AG09319 (cell line): ENCODE measurements around the gene C1orf53.
"Not testable (repeated sequence)": the region's sequence is repeated elsewhere in the genome, so short reads cannot be mapped to it uniquely, and the experiment has no call there.

Experiments used
- DNase-seq: peaks from one replicate; pipeline ENCODE4 v3.0.0-alpha.2; 2010; ENCODE audit warnings: low read depth; ENCODE audit errors: extremely low read depth
- TF ChIP-seq, protein P1 (sequence below): IDR thresholded peaks from 2 replicates; pipeline ENCODE4 v1.5.1; 2011; ENCODE audit warnings: low read depth, mild to moderate bottlenecking, inconsistent platforms, low read length, moderate library complexity

Gene C1orf53

DNA sequence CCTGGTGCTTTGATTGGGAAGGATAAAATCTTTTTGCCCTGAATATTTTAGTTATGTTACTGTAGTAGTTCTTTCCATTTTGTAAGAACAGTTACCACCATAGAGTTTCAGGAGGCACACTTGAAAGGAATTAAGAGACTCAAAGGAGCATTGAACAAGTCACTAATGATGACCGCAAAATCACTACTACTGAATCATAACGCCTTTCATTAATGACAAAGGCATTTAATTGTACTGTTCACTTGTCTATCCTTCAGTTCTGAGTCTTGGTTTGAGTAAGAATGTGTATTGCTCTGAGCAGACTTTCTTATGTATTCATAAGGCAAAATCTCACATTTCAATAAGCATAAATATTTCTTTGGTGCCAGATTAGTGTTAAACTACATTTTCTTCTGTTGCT is 39.6 kb downstream of the C1orf53 start:
- TF ChIP-seq, protein P1, sequence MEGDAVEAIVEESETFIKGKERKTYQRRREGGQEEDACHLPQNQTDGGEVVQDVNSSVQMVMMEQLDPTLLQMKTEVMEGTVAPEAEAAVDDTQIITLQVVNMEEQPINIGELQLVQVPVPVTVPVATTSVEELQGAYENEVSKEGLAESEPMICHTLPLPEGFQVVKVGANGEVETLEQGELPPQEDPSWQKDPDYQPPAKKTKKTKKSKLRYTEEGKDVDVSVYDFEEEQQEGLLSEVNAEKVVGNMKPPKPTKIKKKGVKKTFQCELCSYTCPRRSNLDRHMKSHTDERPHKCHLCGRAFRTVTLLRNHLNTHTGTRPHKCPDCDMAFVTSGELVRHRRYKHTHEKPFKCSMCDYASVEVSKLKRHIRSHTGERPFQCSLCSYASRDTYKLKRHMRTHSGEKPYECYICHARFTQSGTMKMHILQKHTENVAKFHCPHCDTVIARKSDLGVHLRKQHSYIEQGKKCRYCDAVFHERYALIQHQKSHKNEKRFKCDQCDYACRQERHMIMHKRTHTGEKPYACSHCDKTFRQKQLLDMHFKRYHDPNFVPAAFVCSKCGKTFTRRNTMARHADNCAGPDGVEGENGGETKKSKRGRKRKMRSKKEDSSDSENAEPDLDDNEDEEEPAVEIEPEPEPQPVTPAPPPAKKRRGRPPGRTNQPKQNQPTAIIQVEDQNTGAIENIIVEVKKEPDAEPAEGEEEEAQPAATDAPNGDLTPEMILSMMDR = no peak
- no peak for DNase-seq

DNA sequence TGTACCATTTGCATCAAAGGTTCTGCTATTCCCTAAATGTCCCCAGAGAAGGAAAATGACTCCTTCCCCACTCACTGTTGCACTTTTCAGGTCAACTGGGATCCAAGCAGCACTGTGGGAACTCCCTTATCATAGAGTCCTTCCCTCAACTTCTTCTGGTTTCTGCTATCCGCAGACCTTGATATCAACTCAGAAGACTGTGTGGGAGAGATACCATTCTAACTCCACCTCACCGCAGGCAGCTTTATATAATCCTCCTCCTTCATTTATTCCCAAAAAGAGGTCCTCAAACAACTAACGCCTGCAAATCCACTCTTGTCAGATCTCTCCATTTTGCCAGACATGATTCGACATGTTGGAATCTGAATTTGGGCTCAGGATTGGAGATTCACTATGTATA is 42.1 kb downstream of the C1orf53 start:
- TF ChIP-seq, protein P1 = no peak
- DNase-seq = no peak

DNA sequence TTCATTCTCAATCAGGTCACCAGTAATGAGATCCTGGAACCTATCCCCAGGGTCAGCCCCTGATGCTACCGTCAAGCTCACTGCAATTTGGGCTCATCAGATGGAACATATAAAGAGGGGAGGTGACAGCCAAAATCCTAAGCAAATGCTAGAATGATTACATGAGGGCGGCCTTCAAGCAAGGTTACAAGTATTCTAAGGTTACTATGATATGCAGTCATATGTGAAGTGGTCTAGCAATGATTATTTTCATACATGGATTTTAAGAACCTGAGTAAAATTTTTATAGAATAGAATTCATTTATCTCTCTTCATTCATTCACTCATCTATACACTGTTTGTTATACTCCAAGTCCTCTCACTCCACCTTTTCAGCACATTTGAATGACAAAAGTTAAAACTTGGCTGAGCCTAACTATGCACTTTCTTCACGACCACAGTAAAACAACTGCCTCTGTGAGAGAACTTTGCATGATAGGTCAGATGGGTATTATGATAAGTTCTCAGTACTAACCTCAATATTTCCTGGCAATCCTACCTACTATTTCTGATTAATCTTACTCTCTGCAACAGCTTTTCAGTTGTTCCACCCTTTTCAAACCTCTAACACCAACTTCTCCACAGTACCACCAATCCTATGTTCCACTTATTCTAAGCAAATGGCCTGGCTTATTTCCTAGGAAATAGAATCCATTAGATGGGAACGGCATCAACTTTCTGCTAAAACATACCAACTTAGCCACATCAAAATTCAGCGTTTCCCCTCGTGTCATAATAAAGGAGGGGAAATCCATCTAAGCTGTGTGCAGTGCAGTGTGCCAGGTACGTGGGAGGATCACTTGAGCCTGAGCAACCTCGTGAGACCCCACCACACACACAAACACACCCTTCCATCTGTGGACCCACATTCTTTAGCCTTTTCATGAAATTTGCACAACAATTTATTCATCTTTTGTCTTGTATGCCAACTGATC is 46.8 kb downstream of the C1orf53 start:
- TF ChIP-seq, protein P1 = no peak
- no peak for DNase-seq

DNA sequence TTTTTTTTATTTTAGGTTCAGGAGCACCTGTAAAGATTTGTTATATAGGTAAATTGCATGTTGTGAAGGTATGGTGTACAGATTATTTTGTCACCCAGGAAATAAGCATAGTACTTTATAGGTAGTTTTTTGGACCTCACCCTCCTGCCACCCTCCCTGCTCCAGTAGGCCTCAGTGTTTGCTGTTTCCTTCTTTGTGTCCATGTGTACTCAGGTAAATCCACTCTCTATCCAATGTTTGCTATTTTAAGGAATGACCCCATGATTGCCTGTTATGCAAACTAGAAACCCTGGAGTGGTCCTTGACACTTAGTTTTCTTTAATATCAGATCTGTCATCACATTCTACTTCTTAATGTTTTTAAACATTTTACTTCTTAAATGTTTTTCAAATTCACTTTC is 48.7 kb downstream of the C1orf53 start:
- TF ChIP-seq, protein P1 = no peak
- DNase-seq = no peak

DNA sequence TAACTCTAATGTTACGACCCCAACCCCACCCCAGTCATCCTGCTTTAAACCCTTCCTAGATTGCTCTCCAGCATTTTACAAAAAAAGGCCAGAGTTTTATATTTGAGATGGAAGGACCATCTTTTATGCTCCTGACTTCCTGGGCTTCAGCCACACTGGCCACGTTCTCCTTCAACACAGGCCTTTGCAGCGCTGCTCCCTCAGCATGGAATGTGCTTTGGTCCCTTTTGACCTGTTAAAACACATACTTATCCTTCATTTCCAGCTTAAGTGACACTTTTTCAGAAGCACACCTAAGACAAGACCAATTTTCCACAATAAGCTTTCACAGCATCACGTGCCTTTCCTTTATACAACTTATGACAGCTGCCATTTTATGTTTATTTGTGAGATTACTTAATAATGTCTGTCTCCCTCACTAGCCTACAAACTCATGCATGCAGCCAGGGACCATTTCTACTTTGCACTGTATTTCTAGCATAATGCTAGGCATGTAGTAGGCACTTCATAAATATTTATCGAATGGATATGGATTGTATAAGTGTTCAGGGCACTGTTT is 49.3 kb downstream of the C1orf53 start:
- DNase-seq = no peak
- TF ChIP-seq, protein P1 = no peak

DNA sequence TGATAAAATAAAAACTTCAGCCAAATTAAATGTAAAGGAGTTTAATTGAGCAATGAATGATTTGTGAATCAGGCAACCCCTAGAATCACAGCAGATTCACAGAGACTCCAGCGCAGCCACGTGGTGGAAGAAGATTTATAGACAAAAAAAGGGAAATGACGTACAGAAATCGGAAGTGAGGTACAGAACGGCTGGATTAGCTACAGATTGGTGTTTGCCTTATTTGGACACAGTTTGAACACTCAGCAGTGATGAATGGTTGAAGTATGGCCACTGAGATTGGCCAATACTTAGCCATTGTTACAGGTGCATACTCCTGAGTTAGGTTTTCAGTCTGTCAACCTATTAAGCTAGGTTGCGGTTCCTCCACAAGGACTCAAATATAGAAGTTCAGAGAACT is 51.0 kb downstream of the C1orf53 start:
- DNase-seq = not testable (repeated sequence)

DNA sequence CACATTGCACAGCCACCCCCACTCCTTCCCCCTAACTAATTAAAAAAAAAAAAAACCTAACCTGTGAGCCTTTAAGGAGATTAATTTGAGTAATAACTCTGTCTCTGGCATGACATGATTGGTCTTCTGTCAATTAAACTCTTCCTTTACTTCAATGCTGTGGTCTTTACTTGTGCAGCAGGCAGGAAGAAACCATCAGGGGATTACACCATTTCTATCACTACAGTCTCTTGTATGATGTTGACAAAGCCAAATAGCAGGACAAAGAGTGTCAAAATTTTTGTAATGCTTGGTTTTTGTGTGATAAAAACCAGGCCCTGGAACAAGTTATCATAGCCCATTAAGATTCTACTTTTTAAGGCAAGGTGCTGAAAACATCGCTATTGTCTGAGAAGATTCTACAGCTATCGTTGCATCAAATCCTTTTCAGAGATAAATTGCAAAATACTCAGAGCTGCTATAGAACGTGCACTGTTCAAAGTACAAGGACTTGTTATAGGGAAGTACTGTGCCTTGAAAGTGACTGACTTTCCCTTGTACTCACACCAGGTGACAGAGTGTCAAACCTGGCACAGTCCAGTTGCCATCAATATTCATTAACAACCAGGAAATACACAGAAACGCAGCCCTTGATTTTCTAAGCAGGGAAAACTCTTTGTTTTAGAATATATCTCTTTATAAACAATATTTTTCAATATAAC is 52.4 kb downstream of the C1orf53 start:
- TF ChIP-seq, protein P1 = no peak
- no peak for DNase-seq
